Sigmoid colon (tissue), 4 donors: Measurements from ENCODE around the gene KCNH3.
A peak's percentile ranks its signal among the peaks of the same experiment; 100 is the strongest.

Experiments
- POLR2AphosphoS5 ChIP-seq, 4 donors: sonication (generic); formaldehyde crosslinking; IDR thresholded peaks; one replicate each; pipeline ENCODE4 v1.6.1; 2017; ENCODE audit warnings: antibody characterized with exemption in 4 of 4
- TF ChIP-seq, protein P1 (sequence below), 4 experiments: fragments of 450-650 bp in 3 of 4; fragments of 200-600 bp in 1 of 4; IDR thresholded peaks; one replicate each; pipeline ENCODE4 v1.5.1; 2016 to 2019; ENCODE audit warnings: antibody characterized with exemption in 4 of 4, mild to moderate bottlenecking in 3 of 4, moderate library complexity in 2 of 4

DNA sequence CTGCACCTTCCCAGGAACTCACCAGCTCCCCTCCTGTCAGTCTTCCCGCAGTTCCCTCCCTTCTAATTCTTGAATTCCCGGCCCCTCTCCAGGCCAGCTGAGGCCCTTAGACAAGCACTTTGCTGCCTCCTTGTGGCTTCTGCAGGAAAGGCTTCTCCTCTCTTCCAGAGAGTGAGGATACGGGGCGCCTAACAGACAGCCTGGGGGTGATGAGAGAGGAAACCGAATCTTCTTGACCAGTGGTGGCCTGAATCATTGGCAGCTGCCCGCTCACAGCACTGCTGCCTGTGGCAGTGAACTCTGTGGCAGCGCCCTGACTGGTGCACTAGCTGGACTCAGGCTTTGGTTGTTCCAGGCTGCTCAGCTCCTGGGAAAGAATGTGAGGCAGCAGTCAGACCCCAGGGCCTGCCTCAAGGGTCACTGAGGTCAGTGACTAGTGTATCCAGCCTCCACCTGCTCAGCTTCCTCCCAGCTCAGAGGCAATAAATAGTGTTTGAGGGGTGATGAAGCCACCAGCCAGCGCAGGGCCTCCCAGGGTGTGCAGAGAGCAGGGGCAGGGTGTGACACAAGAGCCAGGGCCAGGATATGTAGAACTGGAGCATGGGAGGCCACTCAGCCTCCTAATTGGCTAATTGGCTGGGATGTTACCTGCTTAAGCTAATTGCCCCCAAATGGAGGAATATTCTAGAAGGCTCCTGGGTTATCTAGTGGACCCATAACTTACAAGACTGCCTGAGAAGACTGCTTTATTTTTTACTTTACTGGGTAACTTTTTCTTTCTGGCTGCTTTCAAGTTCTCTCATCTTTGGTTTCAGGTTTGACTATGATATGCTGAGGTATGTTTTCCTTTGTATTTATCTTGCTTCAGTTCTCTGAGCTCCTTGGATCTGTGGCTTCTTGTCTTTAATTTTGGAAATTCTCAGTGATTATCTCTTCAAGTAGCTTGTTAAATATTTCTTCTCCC lies 42.0 kb downstream of the KCNH3 start:
- no peak for TF ChIP-seq POLR2AphosphoS5 (IDR thresholded peaks at IDR 0.05)
- TF ChIP-seq, protein P1, sequence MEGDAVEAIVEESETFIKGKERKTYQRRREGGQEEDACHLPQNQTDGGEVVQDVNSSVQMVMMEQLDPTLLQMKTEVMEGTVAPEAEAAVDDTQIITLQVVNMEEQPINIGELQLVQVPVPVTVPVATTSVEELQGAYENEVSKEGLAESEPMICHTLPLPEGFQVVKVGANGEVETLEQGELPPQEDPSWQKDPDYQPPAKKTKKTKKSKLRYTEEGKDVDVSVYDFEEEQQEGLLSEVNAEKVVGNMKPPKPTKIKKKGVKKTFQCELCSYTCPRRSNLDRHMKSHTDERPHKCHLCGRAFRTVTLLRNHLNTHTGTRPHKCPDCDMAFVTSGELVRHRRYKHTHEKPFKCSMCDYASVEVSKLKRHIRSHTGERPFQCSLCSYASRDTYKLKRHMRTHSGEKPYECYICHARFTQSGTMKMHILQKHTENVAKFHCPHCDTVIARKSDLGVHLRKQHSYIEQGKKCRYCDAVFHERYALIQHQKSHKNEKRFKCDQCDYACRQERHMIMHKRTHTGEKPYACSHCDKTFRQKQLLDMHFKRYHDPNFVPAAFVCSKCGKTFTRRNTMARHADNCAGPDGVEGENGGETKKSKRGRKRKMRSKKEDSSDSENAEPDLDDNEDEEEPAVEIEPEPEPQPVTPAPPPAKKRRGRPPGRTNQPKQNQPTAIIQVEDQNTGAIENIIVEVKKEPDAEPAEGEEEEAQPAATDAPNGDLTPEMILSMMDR (IDR thresholded peaks at IDR 0.05) = peak; percentile 53 to 80 (median 78)
